Measurements from ENCODE around the gene DCST2. TPM values are rescaled to one million over a fixed set of nuclear protein-coding genes. Genes with fewer than 3 reads are reported as not detected.

DCST2 gene
- polyA plus RNA-seq, 1 of the 3 experiments (the other 2 are of a cell fraction) = 0.76 TPM

- ChIA-PET POLR2A (no interaction called here), CTCF (interaction anchor here (0.8 to 26.0 kb wide), 9 partner anchors 14 to 88 kb away, joined by 3 to 573 read pairs (median 12); partner anchors contain the start of genes EFNA3, EFNA4, FLAD1 and PYGO2)
- H2AFZ ChIP-seq (ENCODE audit: low read depth) = no peak overlapping the region
- peaks cover 13% of the 10 kb centered on the region for H3F3A ChIP-seq (replicated peaks; ENCODE audit: insufficient read depth)
- no peak overlapping the region for H3K4me3 ChIP-seq (ENCODE audit: low read depth in 2 of 2, low read length in 1 of 2)
- peaks cover 8% of the 10 kb centered on the region; the same call in 1 of the 2 replicates for H3K79me2 ChIP-seq (ENCODE audit: insufficient read depth)
- H3K9me2 ChIP-seq = no peaks in the 10 kb centered on the region
- TF ChIP-seq FOSL2 (IDR thresholded peaks at IDR 0.05; ENCODE audit: borderline replicate concordance, low read depth) (no peak), FOXM1 (IDR thresholded peaks at IDR 0.05; ENCODE audit: low read depth) (no peak), RAD21 (IDR thresholded peaks at IDR 0.05; ENCODE audit: low read length) (no peak), ELF1 (IDR thresholded peaks at IDR 0.05) (no peak), JUND (IDR thresholded peaks at IDR 0.05) (no peak), TAF1 (IDR thresholded peaks at IDR 0.05; ENCODE audit: borderline replicate concordance, low read depth, low read length) (no peak), GABPA (IDR thresholded peaks at IDR 0.05; ENCODE audit: low read depth) (no peak), YY1 (IDR thresholded peaks at IDR 0.05; ENCODE audit: low read depth) (no peak), TEAD4 (IDR thresholded peaks at IDR 0.05; ENCODE audit: borderline replicate concordance, insufficient read depth) (no peak), FOXJ3 (CRISPR knock-in tag; IDR thresholded peaks at IDR 0.05) (no peak), USF2 (IDR thresholded peaks at IDR 0.05; ENCODE audit: borderline replicate concordance, low read depth, low read length) (no peak), PBX3 (IDR thresholded peaks at IDR 0.05) (no peak), EZH2phosphoT487 (IDR thresholded peaks at IDR 0.05; ENCODE audit: borderline replicate concordance, low read depth) (no peak), MXI1 (IDR thresholded peaks at IDR 0.05; ENCODE audit: low read depth, low read length) (no peak), RXRA (IDR thresholded peaks at IDR 0.05; ENCODE audit: borderline replicate concordance, low read depth) (no peak), SIN3A (IDR thresholded peaks at IDR 0.05; ENCODE audit: borderline replicate concordance, low read depth, low read length) (no peak), SMC3 (IDR thresholded peaks at IDR 0.05; ENCODE audit: low read depth, low read length) (no peak)
- no peak overlapping the region for H3K9ac ChIP-seq
- peaks cover 14 to 49% of the 10 kb centered on the region in 2 experiments for H3K4me1 ChIP-seq (ENCODE audit: control insufficient read depth in 1 of 2, insufficient read depth in 2 of 2, low read depth in 1 of 2, low read length in 1 of 2)
- H4K20me1 ChIP-seq (ENCODE audit: insufficient read depth) = no peaks in the 10 kb centered on the region
- no peaks in the 10 kb centered on the region for H3K9me3 ChIP-seq
- DNase-seq = no peak
- 91% methylated on average over 8 of the region's 8 CpGs for WGBS (ENCODE audit: low lambda C conversion rate)
- H3K36me3 ChIP-seq (replicated peaks in 1 of 2; ENCODE audit: control insufficient read depth in 1 of 2, insufficient read depth in 2 of 2, low read length in 1 of 2) = no peaks in the 10 kb centered on the region
- no peaks in the 10 kb centered on the region for H3K27me3 ChIP-seq (ENCODE audit: insufficient read depth)
- H3K4me2 ChIP-seq = no peak overlapping the region
- no peak overlapping the region for H3K27ac ChIP-seq (ENCODE audit: low read depth in 2 of 2, low read length in 1 of 2)
Observed at GRCh38 chr1:155048449-155049334, 15.1 kb upstream of the DCST2 start.
